A549 (cell line): ENCODE results near the gene PLEKHS1. TPM values are rescaled to one million over a fixed set of nuclear protein-coding genes. Genes with fewer than 3 reads are reported as not detected.

Experiments
- ATAC-seq, 2 experiments: fragments of 200-7000 bp in 1 of 2; fragments of >200 bp in 1 of 2; cut with Nextera tagmentation in 1 of 2; cut with Tn5 transposase in 1 of 2; 3 replicates each; pipeline versions ENCODE4 v1.8.0 to v1.9.1; 2018 to 2020; ENCODE audit warnings: mild to moderate bottlenecking in 1 of 2, moderate library complexity in 1 of 2
- CTCF ChIA-PET: fragments of 300-600 bp; sonication (Branson Sonifier 250); formaldehyde crosslinking; extraction: SDS; loops from one replicate; lab custom pipeline; 2021; ENCODE audit warnings: antibody characterized with exemption, inconsistent platforms; lab: Yijun Ruan, JAX
- POLR2A ChIA-PET: fragments of 350-600 bp; formaldehyde crosslinking; extraction: SDS; loops from one replicate; lab custom pipeline; 2021; ENCODE audit warnings: antibody characterized with exemption, inconsistent platforms; lab: Yijun Ruan, JAX
- DNase-seq, 2 experiments: peaks; one replicate each; pipeline versions ENCODE4 v3.0.0 to v3.0.0-alpha.2; 2011 to 2016; ENCODE audit warnings: low read depth in 1 of 2, low spot score in 1 of 2
- FAIRE-seq: peaks from 2 replicates; lab custom pipeline; 2011; peaks lifted over from hg19 to GRCh38; lab: Jason Lieb, UNC
- H3K27ac ChIP-seq, 2 experiments: fragments of >200 bp; sonication (Bioruptor Twin); formaldehyde crosslinking; 3 replicates each; pipeline ENCODE4 v1.5.1; 2016 to 2017
- H3K4me1 ChIP-seq: fragments of >200 bp; sonication (Bioruptor Twin); formaldehyde crosslinking; 3 replicates; pipeline ENCODE4 v1.6.1; 2016
- H3K4me2 ChIP-seq: fragments of >200 bp; sonication (Bioruptor Twin); formaldehyde crosslinking; 3 replicates; pipeline ENCODE4 v1.6.1; 2016
- H3K4me3 ChIP-seq: fragments of >200 bp; sonication (Bioruptor Twin); formaldehyde crosslinking; 3 replicates; pipeline ENCODE4 v1.5.1; 2016
- H3K9me3 ChIP-seq: fragments of >200 bp; sonication (Bioruptor Twin); formaldehyde crosslinking; 3 replicates; pipeline ENCODE4 v1.6.1; 2016
- BCL3 ChIP-seq: fragments of >200 bp; sonication (Bioruptor Twin); formaldehyde crosslinking; IDR thresholded peaks from 3 replicates; pipeline ENCODE4 v1.6.1; 2016
- BHLHE40 ChIP-seq: IDR thresholded peaks from 2 replicates; pipeline ENCODE4 v1.6.1; 2012; ENCODE audit warnings: low read depth, low read length, inconsistent platforms
- CBX8 ChIP-seq: fragments of 200-600 bp; sonication (generic); IDR thresholded peaks from 2 replicates; pipeline ENCODE4 v1.6.1; 2016
- CEBPB ChIP-seq, 2 experiments: fragments of >200 bp in 1 of 2; sonication (Bioruptor Twin) in 1 of 2; formaldehyde crosslinking in 1 of 2; IDR thresholded peaks; 2 replicates each; pipeline ENCODE4 v1.6.1; 2012 to 2016
- CHD4 ChIP-seq: fragments of 200-600 bp; sonication (generic); IDR thresholded peaks from 2 replicates; pipeline ENCODE4 v1.6.1; 2016; ENCODE audit warnings: antibody characterized with exemption, mild to moderate bottlenecking, borderline replicate concordance
- EHF ChIP-seq: fragments of 250-450 bp; sonication (Bioruptor Pico); IDR thresholded peaks from 2 replicates; pipeline ENCODE4 v1.5.0; 2020; ENCODE audit warnings: mild to moderate bottlenecking
- EHMT2 ChIP-seq: fragments of 200-600 bp; sonication (generic); IDR thresholded peaks from 2 replicates; pipeline ENCODE4 v1.6.1; 2016; ENCODE audit warnings: antibody characterized with exemption, low read depth, mild to moderate bottlenecking, moderate library complexity
- EP300 ChIP-seq, 2 experiments: fragments of >200 bp; sonication (Bioruptor Twin); formaldehyde crosslinking; IDR thresholded peaks; 2 replicates in 1 of 2; 3 replicates in 1 of 2; pipeline ENCODE4 v1.6.1; 2016 to 2017
- ESRRA ChIP-seq: fragments of 150-350 bp; IDR thresholded peaks from 2 replicates; pipeline ENCODE4 v1.6.1; 2014; ENCODE audit warnings: mild to moderate bottlenecking, low read length, borderline replicate concordance
- FOXS1 ChIP-seq: fragments of 250-450 bp; sonication (Bioruptor Pico); IDR thresholded peaks from 2 replicates; pipeline ENCODE4 v1.5.0; 2020; ENCODE audit warnings: mild to moderate bottlenecking, moderate library complexity
- GATA3 ChIP-seq: IDR thresholded peaks from 2 replicates; pipeline ENCODE4 v1.6.1; 2012; ENCODE audit warnings: borderline replicate concordance
- HES2 ChIP-seq: fragments of >200 bp; sonication (Bioruptor Twin); formaldehyde crosslinking; IDR thresholded peaks from 2 replicates; pipeline ENCODE4 v1.6.1; 2016
- HMGXB4 ChIP-seq: fragments of 250-450 bp; sonication (Bioruptor Pico); IDR thresholded peaks from 2 replicates; pipeline ENCODE4 v1.5.0; 2021; ENCODE audit warnings: mild to moderate bottlenecking, moderate library complexity, borderline replicate concordance
- HOXA7 ChIP-seq: fragments of 250-450 bp; sonication (Bioruptor Pico); IDR thresholded peaks from 2 replicates; pipeline ENCODE4 v1.5.0; 2020; ENCODE audit warnings: mild to moderate bottlenecking, moderate library complexity
- HOXB5 ChIP-seq: fragments of 250-450 bp; sonication (Bioruptor Pico); IDR thresholded peaks from 2 replicates; pipeline ENCODE4 v1.5.0; 2020; ENCODE audit warnings: mild to moderate bottlenecking, moderate library complexity
- JUNB ChIP-seq: fragments of >200 bp; sonication (Bioruptor Twin); formaldehyde crosslinking; IDR thresholded peaks from 2 replicates; pipeline ENCODE4 v1.6.1; 2016
- KDM5A ChIP-seq: fragments of 200-600 bp; sonication (generic); IDR thresholded peaks from 2 replicates; pipeline ENCODE4 v1.6.1; 2016; ENCODE audit warnings: antibody characterized with exemption, mild to moderate bottlenecking
- MYC ChIP-seq: IDR thresholded peaks from 2 replicates; pipeline ENCODE4 v1.6.1; 2012; ENCODE audit warnings: mild to moderate bottlenecking, inconsistent platforms, low read length, improper control_type of control experiment, borderline replicate concordance
- NFE2L2 ChIP-seq: fragments of 150-350 bp; conservative IDR thresholded peaks from 2 replicates; pipeline ENCODE4 v1.6.1; 2014; ENCODE audit warnings: low read length
- NPAS2 ChIP-seq: fragments of 250-450 bp; sonication (Bioruptor Pico); IDR thresholded peaks from 2 replicates; pipeline ENCODE4 v1.8.0; 2022; ENCODE audit warnings: mild to moderate bottlenecking, moderate library complexity, borderline replicate concordance
- PHF8 ChIP-seq: fragments of 200-600 bp; sonication (generic); IDR thresholded peaks from 2 replicates; pipeline ENCODE4 v1.6.1; 2016; ENCODE audit warnings: low read depth, mild to moderate bottlenecking, antibody characterized with exemption, moderate library complexity, borderline replicate concordance
- POLR2AphosphoS2 ChIP-seq: conservative IDR thresholded peaks from 2 replicates; pipeline ENCODE4 v1.6.1; 2012; ENCODE audit warnings: low read length, improper control_type of control experiment, inconsistent platforms
- REST ChIP-seq: fragments of 200-600 bp; sonication (generic); IDR thresholded peaks from 2 replicates; pipeline ENCODE4 v1.6.1; 2016; ENCODE audit warnings: antibody characterized with exemption, mild to moderate bottlenecking, moderate library complexity
- RFX5 ChIP-seq: fragments of 450-650 bp; IDR thresholded peaks from 2 replicates; pipeline ENCODE4 v1.7.1; 2014; ENCODE audit warnings: antibody characterized with exemption, mild to moderate bottlenecking, moderate library complexity
- SMC3 ChIP-seq: fragments of >200 bp; sonication (Bioruptor Twin); formaldehyde crosslinking; IDR thresholded peaks from 3 replicates; pipeline ENCODE4 v1.6.1; 2018; ENCODE audit warnings: inconsistent platforms
- TFCP2L1 ChIP-seq: fragments of 250-450 bp; sonication (Bioruptor Pico); IDR thresholded peaks from 2 replicates; pipeline ENCODE4 v1.5.0; 2021; ENCODE audit warnings: mild to moderate bottlenecking
- ZC3H11A ChIP-seq: fragments of 450-650 bp; IDR thresholded peaks from 2 replicates; pipeline ENCODE4 v1.6.1; 2014; ENCODE audit warnings: antibody characterized with exemption, mild to moderate bottlenecking
- ZSCAN20 ChIP-seq: fragments of 250-450 bp; sonication (Bioruptor Pico); IDR thresholded peaks from 2 replicates; pipeline ENCODE4 v1.8.0; 2022; ENCODE audit warnings: mild to moderate bottlenecking, moderate library complexity
- WGBS: methylation state at CpG from one replicate; pipeline ENCODE4 v1.1.6; 2017; ENCODE audit errors: missing lambda C conversion rate; 5-methylcytosine and 5-hydroxymethylcytosine counted together
- polyA plus RNA-seq, 4 experiments: library from polyadenylated mRNA; depleted of rRNA in 3 of 4; stranded (reverse); fragments of >200 nt; fragmentation: RNase III in 1 of 4; extraction: RNeasy Plus Mini Kit Qiagen cat#74134 plus additional on column Dnase treatment in 1 of 4; gene quantifications; 2 replicates in 3 of 4; 3 replicates in 1 of 4; pipeline ENCODE4 v1.2.3, GENCODE V29; 2011 to 2017

PLEKHS1 gene
- polyA plus RNA-seq, 2 of the 4 experiments (the other 2 are of a cell fraction) = 0.03 to 0.05 TPM

GRCh38 chr10:113765910-113766309, 14.4 kb downstream of the PLEKHS1 start:
- Histone ChIP-seq H3K4me3 (no peak overlapping the region), H3K4me1 (no peaks in the 10 kb centered on the region), H3K4me2 (no peak overlapping the region), H3K9me3 (peaks cover 6% of the 10 kb centered on the region; the same call in 1 of the 3 replicates), H3K27ac (no peak overlapping the region)
- CTCF ChIA-PET = interaction anchor here (1.1 kb wide), 1 partner anchor 9 kb away, joined by 5 read pairs; no protein-coding TSS in a partner anchor
- WGBS = 41% methylated on average over 3 of the region's 3 CpGs
- TF ChIP-seq FOXS1 (CRISPR knock-in tag) (no peak), POLR2AphosphoS2 (no peak), ESRRA (no peak), SMC3 (no peak), HMGXB4 (no peak), PHF8 (no peak), REST (no peak), BHLHE40 (no peak), HES2 (no peak), NPAS2 (CRISPR knock-in tag) (no peak), JUNB (no peak), RFX5 (no peak), GATA3 (no peak), NFE2L2 (no peak), ZSCAN20 (CRISPR knock-in tag) (no peak), ZC3H11A (no peak), EP300 (IDR thresholded peaks at IDR 0.05) (no peak)
- DNase-seq = no peak
- FAIRE-seq = no peak
- ATAC-seq = no peak
- POLR2A ChIA-PET = no interaction called here

- peaks cover 6% of the 10 kb centered on the region; the same call in 1 of the 3 replicates for H3K9me3 ChIP-seq
- no peak overlapping the region for H3K27ac ChIP-seq
- no peak overlapping the region for H3K4me3 ChIP-seq
- ChIA-PET POLR2A (no interaction called here), CTCF (interaction anchor here (1.1 to 1.5 kb wide), 3 partner anchors 10 to 32 kb away, joined by 3 to 6 read pairs (median 5); no protein-coding TSS in a partner anchor)
- FAIRE-seq (no peak), DNase-seq (no peak), ATAC-seq (no peak)
- H3K4me1 ChIP-seq = no peaks in the 10 kb centered on the region
- no peak overlapping the region for H3K4me2 ChIP-seq
- 66% methylated on average over 2 of the region's 2 CpGs for WGBS
- no peak for TF ChIP-seq CHD4
- no peak for TF ChIP-seq BCL3
- TF ChIP-seq TFCP2L1 (CRISPR knock-in tag) = no peak
- TF ChIP-seq HOXA7 (CRISPR knock-in tag) = no peak
- no peak for TF ChIP-seq EHMT2
- TF ChIP-seq JUNB = no peak
- TF ChIP-seq MYC = no peak
- no peak for TF ChIP-seq EHF (CRISPR knock-in tag)
- TF ChIP-seq CEBPB (IDR thresholded peaks at IDR 0.05) = no peak
- no peak for TF ChIP-seq HOXB5 (CRISPR knock-in tag)
- no peak for TF ChIP-seq ZSCAN20 (CRISPR knock-in tag)
- TF ChIP-seq KDM5A = no peak
- TF ChIP-seq CBX8 = no peak
- TF ChIP-seq REST = no peak
Observed at GRCh38 chr10:113767222-113767621, 15.7 kb downstream of the PLEKHS1 start.
